ENCODE data around the gene IL36B. TPM values are rescaled to one million over a fixed set of nuclear protein-coding genes. Genes with fewer than 3 reads are reported as not detected.

The IL36B gene
- total RNA-seq, 1 donor from 2014 or later, result not detected

- TF ChIP-seq CTCF (conservative IDR thresholded peaks at IDR 0.05; ENCODE audit: low read depth, low read length), result no peak
- no peak overlapping the region for H3K4me3 ChIP-seq (ENCODE audit: low read depth, low read length)
- no peak for DNase-seq (ENCODE audit: low read depth)
Observed at GRCh38 chr2:113007250-113007649, 45.4 kb downstream of the IL36B start.

- DNase-seq (ENCODE audit: low read depth), result no peak
- TF ChIP-seq CTCF (conservative IDR thresholded peaks at IDR 0.05; ENCODE audit: low read depth, low read length), result no peak
- no peak within 1 kb of the TSS for H3K4me3 ChIP-seq (ENCODE audit: low read depth, low read length)
Observed at GRCh38 chr2:113005030-113005509, 47.6 kb downstream of the IL36B start, which contains the start of gene IL36A. Gene IL36A (plus strand): TSS chr2:113005459. CDS start chr2:113005872, 413 bp downstream.

GRCh38 chr2:113002677-113003076, 50.0 kb downstream of the IL36B start:
- no peak overlapping the region for H3K4me3 ChIP-seq (ENCODE audit: low read depth, low read length)
- no peak for DNase-seq (ENCODE audit: low read depth)
- no peak for TF ChIP-seq CTCF (conservative IDR thresholded peaks at IDR 0.05; ENCODE audit: low read depth, low read length)

GRCh38 chr2:113000436-113000835, 52.2 kb downstream of the IL36B start:
- TF ChIP-seq CTCF (conservative IDR thresholded peaks at IDR 0.05; ENCODE audit: low read depth, low read length), result no peak
- DNase-seq (ENCODE audit: low read depth), result no peak
- H3K4me3 ChIP-seq (ENCODE audit: low read depth, low read length), result no peak overlapping the region

GRCh38 chr2:112997151-112997550, 55.5 kb downstream of the IL36B start:
- no peak for TF ChIP-seq CTCF (conservative IDR thresholded peaks at IDR 0.05; ENCODE audit: low read depth, low read length)
- no peak for DNase-seq (ENCODE audit: low read depth)
- no peak overlapping the region for H3K4me3 ChIP-seq (ENCODE audit: low read depth, low read length)

GRCh38 chr2:112996635-112997034, 56.0 kb downstream of the IL36B start:
- no peak for DNase-seq (ENCODE audit: low read depth)
- no peak overlapping the region for H3K4me3 ChIP-seq (ENCODE audit: low read depth, low read length)
- TF ChIP-seq CTCF (conservative IDR thresholded peaks at IDR 0.05; ENCODE audit: low read depth, low read length), result no peak

GRCh38 chr2:112995346-112995920, 57.2 kb downstream of the IL36B start:
- no peak for TF ChIP-seq CTCF (conservative IDR thresholded peaks at IDR 0.05; ENCODE audit: low read depth, low read length)
- H3K4me3 ChIP-seq (ENCODE audit: low read depth, low read length), result no peak overlapping the region
- no peak for DNase-seq (ENCODE audit: low read depth)
